EH (cell line): ENCODE measurements around the gene EXD2.
A peak's percentile ranks its signal among the peaks of the same experiment; 100 is the strongest.
"Not testable (repeated sequence)": the region's sequence is repeated elsewhere in the genome, so short reads cannot be mapped to it uniquely, and the experiment has no call there.

Experiments
- DNase-seq: peaks from one replicate; pipeline ENCODE4 v3.0.0-alpha.2; 2015; ENCODE audit warnings: low read depth

The EXD2 gene

GRCh38 chr14:69281450-69282169 lies 90.3 kb downstream of the EXD2 start:
- DNase-seq = peak; percentile 24

DNA sequence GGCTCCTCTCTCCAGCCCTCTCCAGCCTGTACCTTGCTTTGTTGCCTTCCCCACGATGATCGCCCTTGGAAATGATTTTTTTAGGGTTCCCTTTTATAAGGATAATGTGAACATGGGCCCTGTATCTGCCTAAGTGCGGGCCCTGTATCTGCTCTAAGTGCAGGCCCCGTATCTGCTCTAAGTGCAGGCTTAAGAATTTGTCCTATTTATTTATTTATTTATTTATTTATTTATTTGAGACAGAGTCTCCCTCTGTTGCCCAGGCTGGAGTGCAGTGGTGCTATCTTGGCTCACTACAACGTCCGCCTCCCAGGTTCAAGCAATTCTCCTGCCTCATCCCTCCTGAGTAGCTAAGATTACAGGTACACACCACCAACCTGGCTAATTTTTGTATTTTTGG lies 91.2 kb downstream of the EXD2 start:
- DNase-seq = no peak

GRCh38 chr14:69284170-69284569 lies 92.9 kb downstream of the EXD2 start:
- no peak for DNase-seq

GRCh38 chr14:69285661-69286255 lies 94.5 kb downstream of the EXD2 start:
- no peak for DNase-seq

DNA sequence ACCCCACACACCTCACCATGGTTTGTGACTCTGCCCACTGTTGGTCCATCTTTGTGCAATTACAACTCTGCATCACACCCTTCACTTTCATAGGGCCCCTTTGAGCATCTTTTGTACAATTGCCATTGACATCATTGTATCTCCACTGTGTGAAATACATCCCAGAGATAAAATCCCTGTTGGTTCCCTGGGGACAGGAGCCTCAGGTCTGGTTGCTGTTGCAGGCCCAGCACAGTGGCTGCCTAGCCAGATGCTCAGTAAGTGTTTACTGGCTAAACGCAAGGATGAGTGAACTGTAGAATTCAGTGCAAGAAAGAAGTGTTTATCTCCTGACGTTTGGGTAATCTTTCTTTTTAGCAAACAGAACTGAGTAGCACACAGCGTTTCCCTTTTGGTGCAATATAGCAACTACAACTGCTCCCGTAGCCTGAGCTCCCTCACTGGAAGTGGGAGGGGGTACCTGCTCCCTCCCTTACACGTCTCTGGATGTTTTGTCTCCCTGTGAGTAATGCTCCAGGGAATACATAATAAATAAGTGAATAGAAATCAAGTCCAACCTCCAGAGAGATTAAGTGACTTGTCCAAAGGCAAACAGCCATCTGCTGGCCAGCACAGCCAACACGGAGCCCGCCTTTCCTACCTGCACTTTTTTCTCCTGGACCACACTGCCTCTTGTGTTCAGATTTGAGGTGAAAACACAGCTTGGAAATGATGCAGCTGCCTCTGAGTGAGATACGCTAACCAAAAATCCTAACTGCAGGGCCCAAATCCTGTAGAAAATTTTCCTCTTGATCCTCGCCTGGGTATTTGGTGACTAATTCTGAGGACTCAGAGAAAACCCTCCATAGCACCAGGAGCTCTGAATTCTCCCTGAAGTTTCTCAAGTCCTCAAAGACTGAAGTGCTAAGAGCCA lies 96.1 kb downstream of the EXD2 start:
- DNase-seq = no peak

DNA sequence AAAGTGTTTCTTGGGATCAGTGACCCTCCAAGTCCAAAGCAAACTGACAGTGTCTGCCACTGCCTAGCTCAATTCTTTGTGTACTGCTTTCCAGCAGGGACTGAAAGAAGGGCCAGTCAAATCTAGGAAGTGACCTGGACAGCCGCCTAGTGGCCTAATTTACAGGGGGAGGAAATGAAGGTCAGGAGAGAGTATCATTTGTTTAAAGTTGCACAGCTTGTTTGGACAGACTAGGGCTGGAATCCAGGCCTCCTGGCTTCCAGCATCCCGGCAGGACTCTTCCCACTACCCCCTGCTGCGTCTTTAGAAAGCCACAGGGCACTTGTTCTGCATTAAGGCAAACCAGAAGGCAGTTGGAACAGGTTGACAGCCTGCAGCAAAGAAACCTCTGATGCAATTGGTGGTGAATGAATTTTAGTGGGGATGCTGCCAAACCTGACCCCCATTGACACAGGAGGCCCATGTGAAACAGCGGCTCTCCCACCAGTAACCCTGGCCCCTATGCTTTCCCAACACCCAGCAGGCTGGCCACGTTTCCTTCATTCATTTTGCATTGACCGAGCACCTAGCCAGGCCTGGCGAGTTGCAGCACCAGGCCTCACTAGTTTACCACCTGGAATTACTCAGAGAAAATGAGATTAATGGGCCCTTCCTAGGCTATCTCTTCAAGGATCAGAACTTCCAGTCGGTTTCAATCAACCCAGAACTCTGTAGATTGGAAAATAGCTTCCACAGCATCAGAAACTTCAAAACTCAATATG lies 96.9 kb downstream of the EXD2 start:
- peak; percentile 76 for DNase-seq

DNA sequence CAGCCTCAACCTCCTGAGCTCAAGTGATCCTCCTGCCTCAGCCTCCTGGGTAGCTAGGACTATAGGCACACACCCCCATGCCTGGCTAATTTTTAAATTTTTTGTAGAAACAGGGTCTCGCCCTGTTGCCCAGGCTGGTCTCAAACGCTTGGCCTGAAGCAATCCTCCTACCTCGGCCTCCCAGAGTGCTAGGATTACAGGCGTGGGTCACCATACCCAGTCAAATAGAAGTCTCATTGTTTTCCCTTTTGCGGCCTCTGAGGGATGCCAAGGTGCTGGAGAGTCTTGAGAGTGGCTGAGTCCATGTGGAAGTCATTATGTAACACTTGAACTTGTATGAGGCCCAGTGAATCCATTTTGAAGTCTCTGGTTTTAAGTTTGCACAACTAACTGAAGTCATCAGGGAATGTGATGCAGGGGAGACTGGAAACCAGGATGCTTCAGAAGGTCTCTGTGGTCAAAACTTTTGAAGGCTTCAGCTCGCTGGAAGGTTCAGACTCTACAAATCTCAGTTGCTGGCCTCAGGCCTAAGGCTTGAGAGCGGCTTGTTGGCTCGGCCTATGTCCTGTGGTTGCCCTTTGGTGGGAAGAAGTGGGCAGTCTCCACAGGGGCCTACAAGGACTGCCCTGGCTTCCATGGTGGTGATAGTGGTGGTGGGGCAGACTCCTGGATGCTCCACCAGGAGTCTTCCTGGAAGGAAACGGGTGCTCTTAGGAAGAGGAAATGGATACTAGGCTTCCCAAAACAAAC lies 97.8 kb downstream of the EXD2 start:
- DNase-seq = no peak

DNA sequence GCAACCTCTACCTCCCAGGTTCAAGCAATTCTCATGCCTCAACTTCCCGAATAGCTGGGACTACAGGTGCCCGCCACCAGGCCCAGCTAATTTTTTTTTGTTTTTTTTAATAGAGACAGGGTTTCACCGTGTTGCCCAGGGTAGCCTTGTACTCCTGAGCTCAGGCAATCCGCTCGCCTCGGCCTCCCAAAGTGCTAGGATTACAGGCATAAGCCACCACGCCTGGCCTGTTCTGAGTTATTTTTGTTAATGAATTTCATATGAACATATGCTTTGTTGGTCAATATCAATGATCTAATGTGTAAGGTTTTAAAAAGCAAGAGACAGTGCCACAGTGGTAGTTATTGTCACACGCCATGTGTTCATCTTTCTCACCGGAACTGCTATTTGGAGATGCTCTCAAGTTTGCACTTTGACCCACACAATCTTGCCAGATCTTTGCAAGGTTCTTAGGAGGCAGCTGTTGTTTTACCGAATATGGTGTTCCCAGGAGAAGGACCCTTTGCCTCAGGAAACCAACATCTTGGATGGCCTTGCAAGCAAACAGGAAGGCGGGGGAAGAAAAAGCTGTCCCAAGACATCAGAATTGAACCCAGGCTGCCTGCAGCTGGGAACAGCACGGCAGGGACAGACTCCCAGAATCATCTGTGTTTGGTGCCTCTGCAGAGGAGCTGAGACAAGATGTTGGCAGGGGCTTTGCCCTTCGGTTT lies 98.7 kb downstream of the EXD2 start:
- no peak for DNase-seq

DNA sequence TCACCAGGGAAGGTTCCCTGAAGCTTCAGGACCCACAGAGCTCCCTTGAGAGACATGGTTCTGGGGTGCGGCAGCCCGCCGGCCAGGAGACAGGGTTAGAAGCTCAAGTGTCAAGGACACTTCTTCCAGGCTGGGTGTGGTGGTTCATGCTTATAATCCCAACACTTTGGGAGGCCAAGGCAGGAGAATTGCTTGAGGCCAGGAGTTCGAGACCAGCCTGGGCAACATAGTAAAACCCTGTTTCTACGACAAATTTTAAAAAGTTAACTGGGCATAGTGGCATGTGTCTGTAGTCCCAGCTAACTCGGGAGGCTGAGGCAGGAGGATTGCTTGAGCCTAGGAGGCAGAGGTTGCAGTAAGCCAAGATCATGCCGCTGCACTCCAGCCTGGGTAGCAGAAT lies 99.6 kb downstream of the EXD2 start:
- not testable (repeated sequence) for DNase-seq

GRCh38 chr14:69291396-69291795 lies 100.1 kb downstream of the EXD2 start:
- no peak for DNase-seq

DNA sequence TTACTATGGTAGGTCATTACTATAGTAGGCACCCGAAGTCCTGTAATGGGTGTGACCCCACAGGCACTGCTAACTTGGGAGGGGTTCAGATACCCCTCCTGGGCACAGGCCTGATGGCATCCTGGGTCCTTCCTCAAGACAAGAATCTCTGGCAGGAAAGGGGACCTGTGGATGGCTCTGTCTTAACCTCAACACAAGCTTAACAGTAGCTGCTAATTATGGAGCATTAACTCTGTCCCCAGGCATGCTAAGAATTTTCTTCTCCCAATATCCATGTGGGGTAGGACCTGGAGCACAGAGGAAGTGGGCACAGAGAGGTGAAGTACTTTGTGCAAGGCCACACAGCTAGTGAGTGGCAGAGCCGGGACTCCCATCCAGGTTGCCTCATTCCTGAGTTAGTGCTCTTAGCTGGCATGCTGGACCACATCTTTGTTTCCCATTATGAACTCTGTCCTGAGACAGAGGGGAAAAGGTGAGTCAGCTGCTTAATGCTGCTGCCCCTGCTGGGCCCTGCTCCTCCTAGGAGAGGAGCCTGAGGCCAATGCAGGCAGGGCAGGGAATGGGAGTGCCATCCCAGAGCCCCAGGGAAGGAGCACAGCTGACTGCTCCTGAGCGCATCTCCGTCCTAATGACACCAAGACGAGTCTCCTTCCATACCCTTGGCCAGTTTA lies 100.7 kb downstream of the EXD2 start:
- peak; percentile 46 for DNase-seq
